ENCODE results near the gene SH3D21. TPM values are rescaled to one million over a fixed set of nuclear protein-coding genes. Genes with fewer than 3 reads are reported as not detected.
A peak's percentile ranks its signal among the peaks of the same experiment; 100 is the strongest.

Gene SH3D21
- total RNA-seq, 2 donors from 2014 or later: 8.1 to 10.6 TPM

DNA sequence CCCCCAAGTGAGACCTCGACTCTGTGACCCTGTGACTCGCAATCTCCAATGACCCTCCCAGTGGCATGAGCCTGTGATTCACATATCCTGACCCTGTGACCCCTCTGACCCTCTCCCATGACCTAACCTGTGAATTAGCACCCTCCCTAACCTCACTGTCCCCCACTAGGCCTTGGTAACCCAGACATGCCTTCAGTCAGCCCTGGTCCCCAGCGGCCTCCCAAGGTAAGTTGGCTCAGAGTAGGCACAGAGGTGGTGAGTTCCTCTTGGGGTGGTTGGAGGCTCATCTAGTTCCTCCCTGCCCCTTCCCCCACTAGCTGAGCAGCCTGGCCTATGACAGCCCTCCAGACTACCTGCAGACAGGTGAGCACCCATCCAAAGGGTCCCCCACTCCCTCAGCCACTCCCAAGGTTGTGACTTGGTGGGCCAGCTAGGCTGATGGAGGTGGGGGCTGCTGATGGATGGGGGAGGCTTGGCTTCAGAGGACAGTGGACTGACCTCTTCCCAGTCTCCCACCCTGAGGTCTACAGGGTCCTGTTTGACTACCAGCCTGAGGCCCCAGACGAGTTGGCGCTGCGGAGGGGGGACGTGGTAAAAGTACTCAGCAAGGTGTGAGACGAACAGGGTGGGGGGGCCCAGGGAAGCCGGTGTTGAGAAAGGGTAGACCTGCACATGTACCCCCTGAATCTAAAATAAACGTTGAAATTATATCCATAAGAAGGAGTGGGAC is 1.6 kb downstream of the SH3D21 start:
- Histone ChIP-seq H3K36me3 (peaks cover 7 to 8% of the 10 kb centered on the region in 2 donors), H3K27me3 (replicated peaks; ENCODE audit: insufficient read depth) (no peaks in the 10 kb centered on the region), H3K4me3 (peak overlapping the region in 1 of 2 donors; percentile 64), H3K27ac (no peak overlapping the region), H3K9me3 (no peaks in the 10 kb centered on the region), H3K4me1 (replicated peaks) (no peaks in the 10 kb centered on the region)
- DNase-seq (ENCODE audit: low spot score): no peak
- 87% methylated on average over 9 of the region's 10 CpGs for WGBS
- no peak for TF ChIP-seq POLR2AphosphoS5 (IDR thresholded peaks at IDR 0.05)
- TF ChIP-seq, protein P1, sequence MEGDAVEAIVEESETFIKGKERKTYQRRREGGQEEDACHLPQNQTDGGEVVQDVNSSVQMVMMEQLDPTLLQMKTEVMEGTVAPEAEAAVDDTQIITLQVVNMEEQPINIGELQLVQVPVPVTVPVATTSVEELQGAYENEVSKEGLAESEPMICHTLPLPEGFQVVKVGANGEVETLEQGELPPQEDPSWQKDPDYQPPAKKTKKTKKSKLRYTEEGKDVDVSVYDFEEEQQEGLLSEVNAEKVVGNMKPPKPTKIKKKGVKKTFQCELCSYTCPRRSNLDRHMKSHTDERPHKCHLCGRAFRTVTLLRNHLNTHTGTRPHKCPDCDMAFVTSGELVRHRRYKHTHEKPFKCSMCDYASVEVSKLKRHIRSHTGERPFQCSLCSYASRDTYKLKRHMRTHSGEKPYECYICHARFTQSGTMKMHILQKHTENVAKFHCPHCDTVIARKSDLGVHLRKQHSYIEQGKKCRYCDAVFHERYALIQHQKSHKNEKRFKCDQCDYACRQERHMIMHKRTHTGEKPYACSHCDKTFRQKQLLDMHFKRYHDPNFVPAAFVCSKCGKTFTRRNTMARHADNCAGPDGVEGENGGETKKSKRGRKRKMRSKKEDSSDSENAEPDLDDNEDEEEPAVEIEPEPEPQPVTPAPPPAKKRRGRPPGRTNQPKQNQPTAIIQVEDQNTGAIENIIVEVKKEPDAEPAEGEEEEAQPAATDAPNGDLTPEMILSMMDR (IDR thresholded peaks at IDR 0.05): no peak
- no peak for TF ChIP-seq POLR2A (IDR thresholded peaks at IDR 0.05)
- intact Hi-C loops (cut with DNase I): no loop called here

DNA sequence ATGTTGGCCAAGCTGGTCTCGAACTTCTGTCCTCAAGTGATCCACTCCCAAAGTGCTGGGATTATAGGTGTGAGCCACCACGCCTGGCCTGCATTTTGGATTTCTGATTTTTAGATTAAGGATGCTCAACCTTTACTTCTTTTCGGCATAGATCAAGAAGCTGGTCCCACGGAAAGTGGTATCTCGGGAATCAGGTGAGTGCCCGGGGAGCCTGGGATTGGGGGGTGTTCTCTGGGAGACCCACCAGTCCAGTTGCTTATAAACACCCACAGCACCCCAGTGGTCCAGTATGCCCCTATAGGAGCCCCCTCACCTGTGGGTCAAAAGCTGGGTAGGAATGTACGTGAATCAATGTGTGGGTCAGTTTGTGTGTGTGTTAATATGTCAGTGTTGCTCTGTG is 3.2 kb downstream of the SH3D21 start:
- no peak for TF ChIP-seq POLR2AphosphoS5 (IDR thresholded peaks at IDR 0.05)

DNA sequence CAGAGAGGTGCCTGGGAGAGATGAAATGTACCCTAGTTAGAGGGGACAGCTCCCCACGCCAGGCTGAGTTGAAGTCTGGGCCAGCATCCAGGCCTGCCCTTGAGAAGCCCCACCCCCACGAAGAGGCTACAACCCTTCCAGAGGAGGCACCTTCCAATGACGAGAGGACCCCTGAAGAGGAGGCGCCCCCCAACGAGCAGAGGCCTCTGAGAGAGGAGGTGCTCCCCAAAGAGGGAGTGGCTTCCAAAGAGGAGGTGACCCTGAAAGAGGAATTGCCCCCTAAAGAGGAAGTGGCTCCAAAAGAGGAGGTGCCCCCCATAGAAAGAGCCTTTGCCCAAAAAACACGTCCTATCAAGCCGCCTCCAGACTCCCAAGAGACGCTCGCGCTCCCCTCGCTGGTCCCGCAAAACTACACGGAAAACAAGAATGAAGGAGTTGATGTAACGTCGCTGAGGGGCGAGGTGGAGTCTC is 14.2 kb downstream of the SH3D21 start:
- Histone ChIP-seq H3K9me3 (no peaks in the 10 kb centered on the region), H3K27me3 (replicated peaks; ENCODE audit: insufficient read depth) (no peaks in the 10 kb centered on the region), H3K36me3 (no peaks in the 10 kb centered on the region), H3K27ac (peak overlapping the region; percentile 30 to 87), H3K4me3 (no peak overlapping the region), H3K4me1 (replicated peaks) (no peaks in the 10 kb centered on the region)
- WGBS: 69% methylated on average over 16 of the region's 16 CpGs
- intact Hi-C loops (cut with DNase I): no loop called here
- TF ChIP-seq POLR2AphosphoS5 (IDR thresholded peaks at IDR 0.05): no peak
- TF ChIP-seq POLR2A (IDR thresholded peaks at IDR 0.05): no peak
- no peak for DNase-seq (ENCODE audit: low spot score)

More for the DNA sequence above, 3.2 kb downstream of the SH3D21 start:
- Histone ChIP-seq H3K27me3 (replicated peaks; ENCODE audit: insufficient read depth) (no peaks in the 10 kb centered on the region), H3K4me3 (no peak overlapping the region), H3K9me3 (no peaks in the 10 kb centered on the region), H3K4me1 (replicated peaks) (no peaks in the 10 kb centered on the region), H3K27ac (no peak overlapping the region), H3K36me3 (no peaks in the 10 kb centered on the region)
- no peak for DNase-seq (ENCODE audit: low spot score)
- WGBS: 97% methylated on average over 7 of the region's 7 CpGs
- intact Hi-C loops (cut with DNase I): no loop called here

DNA sequence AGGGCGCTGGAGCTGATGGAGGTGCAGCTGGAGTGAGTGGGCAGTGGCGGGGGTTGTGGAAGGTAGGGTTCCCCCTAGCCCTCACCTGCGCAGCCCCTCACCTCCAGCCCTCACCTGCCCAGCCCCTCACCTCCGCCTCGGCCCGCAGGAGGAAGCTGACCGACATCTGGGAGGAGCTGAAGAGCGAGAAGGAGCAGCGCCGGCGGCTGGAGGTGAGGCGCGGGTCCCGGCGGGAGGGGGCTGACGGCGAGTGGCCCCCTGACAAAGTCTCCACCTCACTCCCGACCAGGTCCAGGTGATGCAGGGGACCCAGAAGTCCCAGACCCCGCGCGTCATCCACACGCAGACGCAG is 14.6 kb downstream of the SH3D21 start:
- Histone ChIP-seq H3K4me3 (peak overlapping the region; percentile 13 to 20), H3K27me3 (replicated peaks; ENCODE audit: insufficient read depth) (no peaks in the 10 kb centered on the region), H3K27ac (peak overlapping the region; percentile 30 to 87), H3K4me1 (replicated peaks) (no peaks in the 10 kb centered on the region), H3K9me3 (no peaks in the 10 kb centered on the region), H3K36me3 (no peaks in the 10 kb centered on the region)
- intact Hi-C loops (cut with DNase I): no loop called here
- WGBS: 42% methylated on average over 16 of the region's 23 CpGs
- no peak for DNase-seq (ENCODE audit: low spot score)
- TF ChIP-seq, protein P1 (IDR thresholded peaks at IDR 0.05): no peak
- TF ChIP-seq POLR2A (IDR thresholded peaks at IDR 0.05) (no peak), POLR2AphosphoS5 (IDR thresholded peaks at IDR 0.05) (no peak)

DNA sequence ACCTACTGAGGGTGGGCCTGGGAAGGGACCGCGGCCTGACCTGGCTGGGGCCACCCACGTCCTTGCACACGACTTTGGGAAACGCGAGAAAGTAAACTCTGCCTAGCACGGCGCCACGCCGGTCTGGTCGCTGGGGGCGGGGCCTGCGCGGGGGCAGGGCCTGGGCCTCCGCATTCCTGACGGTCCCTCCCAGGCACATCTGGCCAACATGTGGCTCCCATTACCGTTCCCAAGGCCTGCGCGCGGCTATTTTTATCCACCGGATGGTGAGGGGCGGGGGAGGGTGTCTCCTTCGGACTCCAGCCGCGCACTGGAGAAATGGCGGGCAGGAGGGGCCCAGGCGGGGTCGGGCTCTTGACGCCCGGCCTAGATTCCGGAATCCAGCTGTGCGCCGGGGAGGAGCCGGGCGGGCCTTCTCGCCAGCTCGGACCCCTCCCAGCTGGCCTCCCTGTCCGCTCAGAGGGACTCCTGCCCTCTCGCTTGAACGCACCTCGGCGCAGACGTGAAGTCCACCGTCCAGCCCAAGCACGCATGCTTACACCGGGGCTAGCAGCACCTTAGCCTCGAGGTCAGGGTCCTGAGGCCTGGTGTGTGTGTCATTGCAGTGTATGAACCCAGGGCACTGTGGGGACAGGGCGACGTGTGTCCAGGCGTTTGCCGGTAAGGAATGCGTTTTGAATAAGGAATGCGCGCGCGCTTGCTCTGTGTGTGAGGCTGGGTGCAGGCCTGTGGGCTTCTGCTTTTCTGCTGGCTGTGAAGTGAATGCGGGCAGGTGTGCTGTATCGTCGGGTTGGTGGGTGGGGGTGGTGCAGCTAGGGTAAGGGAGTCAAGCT is 15.2 kb downstream of the SH3D21 start:
- no peak for DNase-seq (ENCODE audit: low spot score)
- intact Hi-C loops (cut with DNase I): no loop called here

More for the DNA sequence above, 15.2 kb downstream of the SH3D21 start:
- WGBS: 51% methylated on average over 59 of the region's 59 CpGs
- peak overlapping the region; percentile 13 to 20 for H3K4me3 ChIP-seq
- peak overlapping the region; percentile 30 to 87 for H3K27ac ChIP-seq
- H3K27me3 ChIP-seq (replicated peaks; ENCODE audit: insufficient read depth): no peaks in the 10 kb centered on the region
- no peaks in the 10 kb centered on the region for H3K4me1 ChIP-seq (replicated peaks)
- TF ChIP-seq POLR2AphosphoS5 (IDR thresholded peaks at IDR 0.05) (no peak), POLR2A (IDR thresholded peaks at IDR 0.05) (no peak)
- TF ChIP-seq, protein P1 (IDR thresholded peaks at IDR 0.05): no peak
- H3K9me3 ChIP-seq: no peaks in the 10 kb centered on the region
- H3K36me3 ChIP-seq: no peaks in the 10 kb centered on the region
